GM18873 (cell line): ENCODE data around the gene IRAK4.
"Not testable (repeated sequence)": the region's sequence is repeated elsewhere in the genome, so short reads cannot be mapped to it uniquely, and the experiment has no call there.

ENCODE experiments used
- ATAC-seq: cut with Tn5 transposase; IDR thresholded peaks from one replicate; pipeline ENCODE4 v1.9.1; 2021; ENCODE audit warnings: mild to moderate bottlenecking, moderate library complexity, moderate number of reproducible peaks; ENCODE audit not compliant: unreplicated experiment, low FRiP score

IRAK4 gene

DNA sequence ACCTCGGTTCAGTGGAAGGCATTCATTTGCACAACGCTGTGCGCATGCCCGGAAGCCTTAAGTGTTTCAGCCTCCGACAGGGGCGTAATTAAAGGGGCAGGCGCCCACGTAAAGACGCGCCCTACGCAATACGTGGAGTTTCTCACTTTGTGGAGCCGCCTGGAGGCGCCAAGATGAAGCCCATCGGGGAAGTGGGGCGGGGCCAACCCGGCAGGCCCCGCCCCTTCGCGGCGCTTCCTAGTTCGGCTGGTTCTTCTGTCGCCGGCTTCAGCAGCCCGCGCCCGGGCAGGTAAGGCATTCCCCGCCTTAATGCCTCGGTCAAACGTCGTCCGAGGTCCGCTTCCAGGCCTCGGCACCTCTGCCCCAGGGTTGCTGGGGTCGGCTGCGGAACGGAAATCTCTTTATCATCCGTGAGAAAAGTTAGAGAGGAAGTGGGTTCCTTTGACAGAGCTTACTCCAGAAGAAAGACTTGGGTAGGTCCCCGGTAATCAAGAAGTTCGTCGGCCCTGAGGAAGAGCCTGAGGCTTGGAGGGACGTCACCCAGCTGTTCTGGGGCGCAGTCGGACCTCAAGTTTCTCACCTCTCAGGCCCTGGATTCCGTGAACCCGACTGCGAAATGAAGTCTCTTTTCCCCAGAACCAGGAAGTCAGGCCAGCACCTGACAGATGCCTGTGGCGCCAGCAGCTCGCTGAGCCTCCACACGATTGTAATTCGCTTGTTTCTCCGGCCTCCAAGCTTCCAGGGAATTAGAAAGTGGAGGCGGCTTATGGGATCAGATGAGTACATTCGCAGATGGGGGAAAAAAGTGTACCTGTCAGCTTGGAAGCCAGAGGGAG, at the start of gene IRAK4, which contains the start of gene PUS7L:
Gene IRAK4 (plus strand): TSS at position 224 of the 836 bp plus-strand sequence. CDS start 9,161 bp downstream, outside the sequence.
Gene PUS7L (minus strand): TSS at position 63 of the 836 bp plus-strand sequence. CDS start 3,545 bp downstream, outside the sequence.
- ATAC-seq: peak; percentile 97

DNA sequence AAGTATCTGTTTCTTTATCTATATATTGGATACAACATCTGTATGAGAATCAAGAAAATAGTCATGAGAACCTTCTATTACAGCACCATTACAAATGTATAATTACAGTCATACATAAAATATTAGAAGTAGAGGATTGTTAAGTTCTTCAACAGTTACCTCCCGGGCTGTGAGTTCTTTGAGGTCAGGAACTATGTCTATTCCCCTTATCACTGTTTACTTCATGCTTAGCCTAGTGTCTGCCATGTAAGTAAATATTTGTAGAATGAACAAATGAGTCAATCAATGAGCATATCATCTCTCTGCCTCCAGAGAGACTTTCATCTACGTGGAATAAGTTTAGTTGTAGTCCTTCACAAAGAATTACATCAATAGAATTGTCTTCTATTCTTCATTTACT, 47.4 kb upstream of the IRAK4 start:
- ATAC-seq: no peak

DNA sequence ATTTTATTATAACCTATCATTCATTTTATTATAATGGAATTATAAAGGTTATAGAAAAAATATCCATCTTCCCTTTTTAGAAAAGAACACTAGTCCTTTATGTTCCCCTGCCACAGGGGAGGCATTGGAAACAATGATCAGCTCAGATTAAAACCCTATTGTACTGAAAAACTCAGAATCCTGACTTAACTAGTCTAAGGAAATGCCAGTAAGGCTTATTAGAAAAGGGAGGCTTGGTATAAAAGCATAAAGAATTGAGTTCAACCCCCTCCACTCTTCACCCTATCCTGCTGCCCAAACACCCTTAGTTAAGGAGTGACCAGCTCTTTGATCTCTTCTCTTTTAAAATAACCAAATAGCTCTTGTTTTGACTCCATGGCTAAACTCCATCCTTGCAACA, 36.1 kb upstream of the IRAK4 start:
- ATAC-seq: no peak

DNA sequence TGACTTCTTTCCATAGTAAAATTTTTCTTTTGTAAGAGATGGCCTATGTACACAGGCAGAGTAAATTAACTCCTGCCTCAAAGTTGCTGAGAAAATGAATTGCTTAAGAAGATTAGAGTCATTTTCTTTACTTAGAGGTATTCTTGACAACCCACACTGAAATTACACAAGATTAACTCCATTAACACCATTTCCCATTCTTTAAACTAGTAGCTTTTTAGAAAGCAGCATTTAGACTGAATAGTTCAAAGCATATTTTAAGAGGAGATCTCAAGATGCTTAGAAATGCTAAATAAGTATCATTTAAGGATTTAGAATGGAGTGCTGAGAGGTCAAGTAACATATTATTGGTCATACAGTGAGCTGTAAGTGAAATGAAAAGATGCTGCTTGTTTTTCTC, 35.6 kb upstream of the IRAK4 start:
- no peak for ATAC-seq

DNA sequence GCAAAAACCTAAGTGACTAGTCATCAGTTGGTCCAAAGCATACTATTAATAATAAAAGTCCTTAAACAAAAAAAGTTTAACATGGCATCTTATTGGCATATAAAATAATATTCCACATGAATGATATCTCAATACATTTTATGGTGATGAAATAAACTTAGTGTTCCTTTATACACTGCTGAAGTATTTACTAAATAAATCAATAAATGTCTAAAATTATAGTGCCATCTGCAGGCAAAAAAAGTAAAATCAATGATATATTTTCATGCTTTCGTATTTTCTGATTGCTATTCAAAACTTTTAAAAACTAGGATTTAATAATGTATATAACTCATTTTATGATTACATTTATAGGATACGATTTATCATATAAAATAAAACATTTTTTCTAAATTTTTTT, 30.6 kb upstream of the IRAK4 start:
- no peak for ATAC-seq

DNA sequence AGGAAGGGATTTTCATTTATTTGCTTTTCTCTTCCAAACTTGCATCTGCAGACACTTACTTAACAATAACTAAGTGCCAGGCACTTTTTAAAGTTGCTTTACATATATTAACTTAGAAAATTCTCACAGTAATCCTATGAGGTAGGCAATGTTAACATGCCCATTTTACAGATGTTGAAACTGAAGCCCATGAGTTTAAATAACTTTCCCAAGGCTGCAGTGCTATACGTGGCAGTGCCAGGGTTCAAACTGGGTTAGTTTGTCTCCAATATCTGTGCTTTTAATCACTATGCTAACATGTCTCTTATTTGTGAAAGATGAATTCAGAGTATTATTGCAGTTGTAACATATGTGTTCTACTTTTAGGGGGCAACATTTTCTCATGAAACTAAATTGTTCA, 30.1 kb upstream of the IRAK4 start:
- ATAC-seq: no peak

DNA sequence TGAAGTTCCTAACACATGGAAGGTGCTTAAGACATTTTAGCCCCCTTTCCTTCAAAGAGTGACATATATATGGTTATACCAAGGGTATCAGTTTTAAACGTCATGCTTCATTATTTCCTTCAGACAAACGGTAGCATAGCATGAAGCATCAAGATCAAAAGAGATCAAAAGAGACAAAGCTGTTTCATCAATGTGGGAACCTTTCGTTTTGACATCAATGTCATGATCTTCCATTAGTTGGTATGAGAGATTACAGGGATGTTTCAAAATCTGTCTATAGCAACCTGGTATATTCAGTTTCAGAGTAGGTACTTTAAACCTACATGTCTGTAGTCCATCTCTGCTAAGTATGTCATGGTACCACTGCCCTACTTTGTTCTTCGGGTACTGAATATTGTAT, 28.5 kb upstream of the IRAK4 start:
- ATAC-seq: no peak

DNA sequence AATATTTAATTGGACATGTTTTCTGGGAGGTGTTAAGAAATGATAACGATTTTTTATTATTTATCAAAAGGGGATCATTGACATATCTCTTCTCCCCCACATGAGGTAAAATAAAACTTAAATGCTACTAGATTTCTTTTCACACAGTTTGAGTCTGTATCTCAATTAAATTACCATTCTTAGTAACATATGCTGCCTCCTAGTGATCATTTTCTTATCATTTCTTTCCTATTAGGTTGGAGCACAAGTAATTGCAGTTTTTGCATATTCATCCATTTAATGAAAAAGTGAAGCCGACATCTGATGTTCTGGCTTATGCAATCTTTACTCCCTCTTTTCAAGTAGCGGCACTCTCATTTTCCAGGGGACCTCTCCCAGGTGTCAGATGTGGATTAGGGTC, 25.1 kb upstream of the IRAK4 start:
- ATAC-seq: no peak

DNA sequence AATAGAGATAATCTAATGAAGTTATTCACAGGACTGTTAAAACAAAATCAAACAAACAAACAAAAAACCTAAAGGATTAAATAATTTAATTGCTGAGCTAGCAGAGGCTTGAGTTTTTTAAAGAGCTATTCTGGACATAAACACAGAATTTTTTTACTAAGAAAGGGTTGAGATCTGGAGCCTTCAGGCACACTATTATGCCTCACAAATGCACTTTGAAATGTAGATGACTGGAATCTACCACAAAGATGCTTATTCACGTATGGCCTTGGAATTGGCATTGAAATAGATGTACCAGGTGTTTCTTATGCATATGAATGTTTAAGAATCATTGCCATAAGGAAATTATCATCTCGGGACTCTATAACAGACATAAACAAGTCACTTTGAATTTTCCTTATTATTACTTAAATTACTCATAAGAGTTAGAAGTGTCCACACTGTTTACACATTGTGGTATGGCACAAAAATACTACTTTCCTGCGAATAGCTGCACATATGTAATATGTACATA, 21.8 kb upstream of the IRAK4 start:
- ATAC-seq: no peak

DNA sequence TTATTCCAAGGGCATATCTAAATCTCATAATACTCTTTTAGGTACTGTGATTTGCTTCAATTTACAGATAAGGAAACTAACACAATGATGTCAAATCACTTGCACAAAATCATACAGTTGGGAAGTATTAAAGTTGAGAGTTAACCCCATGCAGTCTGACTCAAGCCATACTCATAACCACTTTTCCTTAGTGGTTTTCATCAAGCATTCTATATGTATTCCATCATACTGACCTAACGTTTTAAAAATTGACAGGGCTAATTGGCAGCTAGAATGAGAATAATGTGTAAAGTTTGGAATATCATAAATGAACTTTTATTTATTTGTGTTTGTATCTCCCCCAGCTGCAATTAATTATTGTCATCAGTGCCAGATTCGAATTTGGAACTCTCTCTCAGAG, 21.1 kb upstream of the IRAK4 start:
- no peak for ATAC-seq

DNA sequence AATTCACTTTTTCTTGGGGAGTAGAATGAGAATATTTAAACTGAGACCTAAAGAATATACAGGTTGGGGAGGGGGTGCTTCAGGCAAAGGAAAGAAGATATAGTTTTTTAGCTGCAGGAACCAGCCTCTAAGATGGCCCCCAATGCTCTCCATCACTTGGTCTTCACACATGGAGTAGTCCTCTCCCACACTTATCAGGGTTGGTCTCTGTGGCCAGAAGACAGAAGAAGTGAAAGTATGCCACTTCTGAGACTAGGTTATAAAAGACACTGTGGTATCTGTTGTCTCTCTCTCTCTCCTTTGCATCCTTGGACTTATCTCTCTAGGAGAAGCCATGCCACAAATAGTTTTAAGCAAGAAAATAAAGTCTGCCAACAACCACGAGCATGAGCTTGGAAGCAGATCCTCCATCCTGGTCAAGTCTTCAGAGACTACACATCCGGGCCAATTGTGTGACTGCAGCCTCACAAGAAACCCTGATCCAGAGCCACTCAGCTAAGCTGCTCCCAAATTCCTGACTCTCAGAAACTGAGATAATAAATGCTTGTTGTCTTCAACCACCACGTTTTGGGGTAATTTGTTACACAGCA, 18.1 kb upstream of the IRAK4 start:
- ATAC-seq: no peak

DNA sequence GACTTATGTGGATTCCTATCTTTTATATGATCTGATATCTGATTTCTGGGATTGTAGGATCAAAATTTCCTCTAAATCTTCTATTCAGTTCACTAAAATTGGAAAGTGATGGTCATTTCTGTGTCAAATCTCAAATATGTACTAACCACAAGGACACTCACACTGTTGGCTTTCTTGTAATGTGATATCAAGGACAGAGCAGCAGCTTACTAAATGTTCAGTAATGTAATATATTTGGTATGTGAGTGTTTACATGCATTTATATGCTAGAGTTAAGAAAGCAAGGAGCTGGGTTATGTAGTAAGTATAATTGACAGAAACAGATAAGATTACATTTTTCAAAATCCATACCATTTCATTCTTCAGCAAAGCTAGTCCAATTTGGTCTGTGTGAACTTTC, 16.6 kb upstream of the IRAK4 start:
- ATAC-seq: no peak

DNA sequence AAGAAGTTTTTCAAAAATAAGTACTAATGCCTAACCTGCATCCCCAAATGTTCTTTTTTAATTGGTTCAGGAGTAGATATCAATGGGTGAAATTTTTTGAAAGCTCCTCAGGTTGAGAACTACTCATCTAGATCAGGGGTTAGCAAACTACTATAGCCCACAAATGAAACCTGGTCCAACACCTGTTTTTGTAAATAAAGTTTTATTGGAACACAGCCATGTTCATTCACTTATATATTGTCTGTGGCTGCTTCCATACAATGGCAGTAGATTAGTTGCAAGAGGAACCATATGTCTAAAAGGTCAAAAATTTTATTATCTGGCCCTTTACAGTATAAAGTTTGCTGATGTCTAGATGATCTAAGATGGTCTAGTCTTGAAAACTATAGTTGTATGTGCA, 13.9 kb upstream of the IRAK4 start:
- ATAC-seq: no peak

DNA sequence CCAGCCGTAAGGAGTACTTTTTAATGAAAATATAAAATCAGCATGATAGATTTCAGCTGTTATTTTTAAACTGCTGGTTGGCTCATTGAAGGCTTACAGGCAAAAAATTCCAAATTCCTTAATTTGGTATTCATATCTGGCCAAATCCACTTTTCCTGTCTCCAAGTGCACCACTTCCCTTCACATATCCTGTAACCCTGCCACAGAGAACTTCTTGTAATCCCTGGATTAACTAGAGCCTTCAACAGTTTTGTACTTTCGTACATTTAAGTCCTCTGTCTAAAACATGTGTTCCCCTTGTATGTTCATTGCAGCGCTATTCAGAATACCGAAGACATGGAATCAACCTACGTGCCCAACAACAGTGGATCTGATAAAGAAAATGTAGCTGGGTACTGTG, 9.7 kb upstream of the IRAK4 start:
- no peak for ATAC-seq

DNA sequence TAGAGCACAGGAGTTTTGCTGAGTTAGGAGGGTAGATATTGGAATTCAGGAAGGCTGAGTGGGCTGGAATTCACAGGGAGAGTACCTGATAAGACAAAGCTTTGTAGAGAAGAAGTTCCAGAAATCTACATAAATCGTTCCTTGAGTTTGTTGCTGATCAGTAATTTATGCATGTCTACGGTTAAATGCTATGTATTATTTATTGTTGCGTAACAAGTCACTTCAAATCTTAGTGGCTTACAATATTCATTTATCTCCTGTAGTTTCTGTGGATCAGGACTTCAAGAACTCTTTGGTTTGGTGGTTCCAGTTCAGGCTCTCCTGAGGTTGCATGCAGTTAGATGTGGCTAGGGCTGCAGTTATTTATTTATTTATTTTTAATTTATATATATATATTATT, 7.9 kb upstream of the IRAK4 start:
- ATAC-seq: no peak

DNA sequence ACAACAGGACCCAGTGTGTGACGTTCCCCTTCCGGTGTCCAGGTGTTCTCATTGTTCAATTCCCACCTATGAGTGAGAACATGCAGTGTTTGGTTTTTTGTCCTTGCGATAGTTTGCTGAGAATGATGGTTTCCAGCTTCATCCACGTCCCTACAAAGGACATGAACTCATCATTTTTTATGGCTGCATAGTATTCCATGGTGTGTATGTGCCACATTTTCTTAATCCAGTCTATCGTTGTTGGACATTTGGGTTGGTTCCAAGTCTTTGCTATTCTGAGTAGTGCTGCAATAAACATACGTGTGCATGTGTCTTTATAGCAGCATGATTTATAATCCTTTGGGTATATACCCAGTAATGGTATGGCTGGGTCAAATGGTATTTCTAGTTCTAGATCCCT, 7.4 kb upstream of the IRAK4 start:
- not testable (repeated sequence) for ATAC-seq

DNA sequence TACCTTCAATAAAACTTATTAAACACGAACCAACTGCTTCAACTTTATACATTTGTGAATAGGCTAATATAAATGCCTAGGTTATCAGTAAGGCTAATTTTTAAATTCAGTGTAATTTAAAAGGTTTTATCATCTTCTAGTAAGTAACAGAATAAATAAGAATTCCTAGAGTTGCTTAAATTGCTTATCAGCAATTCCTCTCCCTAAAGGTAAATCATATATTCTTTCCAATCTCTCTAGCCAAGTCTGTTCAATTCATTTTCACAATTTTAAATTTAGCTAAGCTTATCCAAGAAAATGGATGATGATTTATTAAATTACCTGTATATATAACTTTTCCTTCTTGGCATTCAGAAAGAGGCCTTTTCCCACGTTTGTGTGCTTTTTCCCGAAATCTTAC, 4.7 kb upstream of the IRAK4 start:
- no peak for ATAC-seq

DNA sequence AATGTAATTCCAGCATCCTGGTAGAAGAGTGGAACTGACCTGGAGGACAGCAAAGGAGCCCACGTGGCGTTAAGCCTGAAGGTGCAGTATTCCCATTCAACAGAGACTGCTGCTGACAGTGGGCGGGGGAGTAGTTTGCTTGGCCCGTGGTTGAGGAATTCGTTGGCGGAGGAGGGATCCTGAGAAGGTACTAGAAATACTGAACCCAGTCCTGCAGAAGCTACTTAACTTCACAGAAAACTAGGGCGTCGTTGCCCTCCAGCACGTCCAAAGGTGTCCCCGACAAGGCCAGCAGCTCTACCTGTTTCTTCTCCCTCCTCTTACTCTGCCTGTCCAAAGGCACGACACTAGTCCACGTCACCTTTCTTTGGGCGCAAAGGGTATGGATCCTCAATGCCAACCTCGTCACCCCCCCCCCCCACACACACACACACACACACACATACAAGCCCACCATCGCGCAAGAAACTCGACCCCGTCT, 464 bp upstream of the IRAK4 start:
- no peak for ATAC-seq

DNA sequence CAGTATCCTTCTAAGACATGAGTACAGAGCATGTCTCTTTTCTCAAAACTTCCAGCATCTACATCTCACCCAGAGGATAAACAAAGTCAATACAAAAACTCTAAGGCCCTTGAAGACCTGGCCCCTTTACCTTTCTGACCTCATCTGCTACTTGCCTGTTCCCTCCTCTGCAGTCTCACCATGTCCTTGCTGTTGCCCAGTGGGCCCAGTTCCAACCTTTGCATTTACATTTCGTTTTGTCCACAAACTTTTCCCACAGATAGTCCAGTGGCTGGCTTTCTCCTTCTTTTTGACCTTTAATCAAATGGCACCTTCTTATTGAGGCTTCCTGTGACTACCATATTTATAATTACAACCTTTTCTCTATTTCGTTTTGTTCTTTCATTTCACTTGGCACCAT, 1.6 kb downstream of the IRAK4 start:
- ATAC-seq: no peak

DNA sequence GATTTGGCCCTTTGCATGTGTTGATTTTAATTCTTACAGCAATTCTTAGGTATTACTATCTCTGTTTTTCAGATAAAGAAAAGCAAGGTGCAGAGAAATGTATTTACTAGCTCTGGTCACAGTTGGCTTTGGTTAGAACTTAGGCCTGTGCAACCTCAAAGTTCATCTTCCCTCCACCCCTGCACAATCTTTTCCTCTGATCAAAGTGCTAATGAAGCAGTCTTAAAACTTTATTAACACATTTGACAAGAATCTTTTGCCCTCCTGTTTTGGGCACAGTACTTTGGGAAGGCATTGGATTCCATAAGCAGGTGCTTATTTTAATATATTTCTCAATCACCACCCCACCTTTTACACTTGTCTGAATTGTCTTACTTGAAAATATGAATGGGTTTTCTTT, 2.7 kb downstream of the IRAK4 start:
- no peak for ATAC-seq

DNA sequence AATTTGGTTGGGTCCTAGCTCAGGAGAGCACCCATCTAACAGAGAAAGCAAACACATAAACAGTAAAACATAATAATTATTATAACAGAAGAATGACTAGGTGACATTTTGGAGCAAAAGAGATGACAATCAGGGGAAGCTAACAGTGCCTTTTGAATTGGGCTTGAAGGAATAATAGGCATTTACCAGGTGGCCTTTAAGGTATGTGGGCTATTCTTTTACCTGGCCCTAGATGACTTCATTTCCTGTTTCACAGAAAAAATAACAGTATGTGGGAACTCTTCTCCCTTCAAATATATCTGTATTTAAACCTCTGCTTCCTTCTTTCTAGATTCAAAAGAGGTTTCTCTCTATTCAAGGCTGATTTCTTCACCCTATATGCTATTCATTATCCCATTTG, 3.8 kb downstream of the IRAK4 start:
- ATAC-seq: no peak

DNA sequence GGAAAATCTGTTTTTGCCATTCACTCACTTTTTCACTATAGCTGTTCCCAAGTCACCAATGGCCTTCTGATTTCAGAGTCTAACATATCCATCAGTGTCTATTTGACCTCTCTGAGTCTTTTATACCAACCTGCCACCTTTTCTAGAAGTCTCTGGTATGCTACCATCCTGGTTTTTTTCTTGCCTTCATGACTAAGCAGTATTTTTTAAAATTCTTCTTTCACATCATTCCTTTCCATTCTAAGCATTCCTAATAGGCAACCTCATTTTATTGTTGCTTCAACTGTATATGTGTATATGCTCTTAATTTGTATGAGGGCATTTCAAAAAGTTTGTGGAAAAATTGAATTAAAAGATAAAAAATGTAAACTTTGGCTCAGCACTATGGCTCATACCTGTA, 5.0 kb downstream of the IRAK4 start:
- no peak for ATAC-seq
